ENCODE results near the gene EIF3L. TPM values are rescaled to one million over a fixed set of nuclear protein-coding genes. Genes with fewer than 3 reads are reported as not detected.

EIF3L gene
- total RNA-seq, 2 donors from 2014 or later = 193 to 284 TPM

DNA sequence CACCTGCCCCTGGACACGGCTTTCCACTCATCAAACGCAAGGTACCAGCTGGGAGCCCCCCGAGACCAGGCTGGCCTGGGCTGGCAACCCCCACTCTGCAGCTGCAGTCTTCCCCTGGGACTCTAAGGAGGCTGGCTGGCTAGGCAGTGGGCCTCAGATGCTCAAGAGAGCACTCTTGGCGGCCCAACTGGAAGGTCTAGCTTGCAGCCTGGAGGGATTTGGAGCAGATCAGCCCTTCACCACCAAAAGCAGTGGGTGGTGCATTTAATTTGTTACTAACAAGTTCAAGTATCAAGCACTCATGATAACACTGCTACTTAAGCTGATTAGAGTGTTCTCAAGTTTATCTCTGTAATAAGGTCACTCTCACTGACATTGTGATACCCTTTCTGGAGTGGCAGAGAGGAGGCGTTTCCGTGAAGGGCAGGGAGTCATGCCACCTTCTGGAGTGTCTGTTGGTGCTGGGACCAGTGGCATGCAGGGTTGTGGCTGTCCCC lies 82.7 kb downstream of the EIF3L start:
- no peaks in the 10 kb centered on the region for H3K9me3 ChIP-seq
- TF ChIP-seq, protein P1, sequence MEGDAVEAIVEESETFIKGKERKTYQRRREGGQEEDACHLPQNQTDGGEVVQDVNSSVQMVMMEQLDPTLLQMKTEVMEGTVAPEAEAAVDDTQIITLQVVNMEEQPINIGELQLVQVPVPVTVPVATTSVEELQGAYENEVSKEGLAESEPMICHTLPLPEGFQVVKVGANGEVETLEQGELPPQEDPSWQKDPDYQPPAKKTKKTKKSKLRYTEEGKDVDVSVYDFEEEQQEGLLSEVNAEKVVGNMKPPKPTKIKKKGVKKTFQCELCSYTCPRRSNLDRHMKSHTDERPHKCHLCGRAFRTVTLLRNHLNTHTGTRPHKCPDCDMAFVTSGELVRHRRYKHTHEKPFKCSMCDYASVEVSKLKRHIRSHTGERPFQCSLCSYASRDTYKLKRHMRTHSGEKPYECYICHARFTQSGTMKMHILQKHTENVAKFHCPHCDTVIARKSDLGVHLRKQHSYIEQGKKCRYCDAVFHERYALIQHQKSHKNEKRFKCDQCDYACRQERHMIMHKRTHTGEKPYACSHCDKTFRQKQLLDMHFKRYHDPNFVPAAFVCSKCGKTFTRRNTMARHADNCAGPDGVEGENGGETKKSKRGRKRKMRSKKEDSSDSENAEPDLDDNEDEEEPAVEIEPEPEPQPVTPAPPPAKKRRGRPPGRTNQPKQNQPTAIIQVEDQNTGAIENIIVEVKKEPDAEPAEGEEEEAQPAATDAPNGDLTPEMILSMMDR (IDR thresholded peaks at IDR 0.05) = no peak
- H3K36me3 ChIP-seq = peaks cover 40% of the 10 kb centered on the region
- H3K4me1 ChIP-seq = peaks cover 0 to 29% of the 10 kb centered on the region in 2 donors
- no peak overlapping the region for H3K27ac ChIP-seq
- no peaks in the 10 kb centered on the region for H3K27me3 ChIP-seq
- H3K4me3 ChIP-seq = no peak overlapping the region
- no peak for DNase-seq (ENCODE audit: low spot score)

DNA sequence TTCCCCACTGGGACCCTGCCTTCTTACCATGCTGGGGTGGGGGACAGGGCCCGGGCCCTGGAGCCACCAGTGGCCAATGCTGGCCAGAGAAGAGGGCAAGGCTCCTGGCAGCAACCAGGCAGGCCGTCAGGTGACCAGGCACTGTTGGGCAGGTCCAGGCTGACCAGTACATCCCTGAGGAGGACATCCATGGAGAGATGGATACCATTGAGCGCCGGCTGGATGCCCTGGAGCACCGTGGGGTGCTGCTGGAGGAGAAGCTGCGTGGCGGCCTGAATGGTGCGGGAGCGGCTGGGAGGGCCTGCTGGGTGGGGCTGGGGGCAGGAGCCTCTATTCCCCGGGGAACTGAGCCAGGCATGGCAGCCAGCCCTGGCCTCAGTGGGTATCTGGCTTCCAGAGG lies 83.2 kb downstream of the EIF3L start:
- H3K4me1 ChIP-seq = peaks cover 0 to 29% of the 10 kb centered on the region in 2 donors
- H3K27me3 ChIP-seq = no peaks in the 10 kb centered on the region
- H3K9me3 ChIP-seq = no peaks in the 10 kb centered on the region
- H3K36me3 ChIP-seq = peaks cover 36% of the 10 kb centered on the region
- no peak overlapping the region for H3K4me3 ChIP-seq
- H3K27ac ChIP-seq = no peak overlapping the region
- TF ChIP-seq, protein P1 (IDR thresholded peaks at IDR 0.05) = no peak
- DNase-seq (ENCODE audit: low spot score) = no peak

DNA sequence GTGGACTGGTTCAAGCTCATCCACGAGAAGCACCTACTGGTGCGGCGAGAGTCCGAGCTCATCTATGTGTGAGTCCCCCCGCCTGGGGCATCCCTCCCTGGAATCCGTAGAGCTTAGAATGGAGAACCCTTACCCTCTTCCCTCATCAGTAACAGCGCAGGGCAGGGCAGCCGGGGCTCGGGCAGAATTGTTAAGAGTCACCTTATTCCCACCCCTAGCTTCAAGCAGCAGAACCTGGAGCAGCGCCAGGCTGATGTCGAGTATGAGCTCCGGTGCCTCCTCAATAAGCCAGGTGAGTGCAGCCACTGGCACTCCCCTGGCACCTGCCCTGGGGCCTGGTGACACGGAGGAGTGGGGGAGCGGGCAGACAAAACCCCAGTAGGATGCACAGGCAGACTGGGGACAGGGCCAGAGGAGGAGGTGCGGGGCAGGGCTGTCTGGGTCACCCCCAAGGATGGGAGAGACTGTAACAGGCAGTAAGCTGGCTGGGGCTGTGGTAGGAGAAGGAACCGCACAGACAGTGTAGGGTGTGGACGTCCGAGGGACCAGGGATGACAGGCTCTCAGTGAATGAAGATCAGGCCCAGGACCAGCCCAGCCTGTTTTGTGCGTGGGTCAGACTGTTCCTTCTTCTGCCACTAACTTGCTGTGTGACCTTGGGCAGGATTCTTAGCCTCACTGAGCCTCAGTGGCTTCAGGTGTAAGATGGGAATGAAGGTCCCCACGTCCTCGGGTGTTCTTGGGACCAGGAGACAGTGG lies 83.8 kb downstream of the EIF3L start:
- peak overlapping the region; percentile 36 to 58 for H3K27ac ChIP-seq
- peaks cover 36% of the 10 kb centered on the region for H3K36me3 ChIP-seq
- TF ChIP-seq, protein P1 (IDR thresholded peaks at IDR 0.05) = no peak
- H3K4me3 ChIP-seq = no peak overlapping the region
- H3K9me3 ChIP-seq = no peaks in the 10 kb centered on the region
- DNase-seq (ENCODE audit: low spot score) = no peak
- H3K27me3 ChIP-seq = no peaks in the 10 kb centered on the region
- peaks cover 0 to 29% of the 10 kb centered on the region in 2 donors for H3K4me1 ChIP-seq

GRCh38 chr22:37933711-37934376 lies 84.6 kb downstream of the EIF3L start:
- H3K4me3 ChIP-seq = no peak overlapping the region
- H3K36me3 ChIP-seq = peaks cover 28% of the 10 kb centered on the region
- peaks cover 0 to 29% of the 10 kb centered on the region in 2 donors for H3K4me1 ChIP-seq
- TF ChIP-seq, protein P1 (IDR thresholded peaks at IDR 0.05) = peak; percentile 90 to 96
- peak overlapping the region; percentile 36 to 58 for H3K27ac ChIP-seq
- H3K27me3 ChIP-seq = no peaks in the 10 kb centered on the region
- H3K9me3 ChIP-seq = no peaks in the 10 kb centered on the region
- peak; percentile 91 for DNase-seq (ENCODE audit: low spot score)

MicroRNA genes within 50 kb of the gene (microRNA counts, 767-probe panel; counts per million panel counts)
- microRNA hsa-miR-658 (0 to 697 counts per million in 2 donors), microRNA hsa-miR-659-3p (0 to 961 counts per million in 2 donors)

Small RNA genes lying within 50 kb of the gene (microRNA-seq; reads per million reads assigned to microRNA genes)
- 0 to 0.71 reads per million in 2 donors for gene MIR659 (ENCODE audit: borderline number of aligned reads in 2 of 2, borderline replicate concordance in 1 of 2)

Other genes starting within 250 kb of the EIF3L start
- gene GGA1, start 240.6 kb upstream of the EIF3L start, total RNA-seq = 10 to 100 TPM; 17.7 to 29.0 TPM
- 1 to 10 TPM; 1.5 to 4.0 TPM for gene SH3BP1, start 209.8 kb upstream of the EIF3L start, total RNA-seq
- 10 to 100 TPM; 15.7 to 32.0 TPM for gene PDXP, start 190.7 kb upstream of the EIF3L start, total RNA-seq
- gene LGALS1, start 173.8 kb upstream of the EIF3L start, total RNA-seq = 1,000 to 10,000 TPM in 1 of 2 donors, 100 to 1,000 TPM in 1; 584 to 1,958 TPM
- 10 to 100 TPM; 17.8 to 24.7 TPM for gene NOL12, start 163.1 kb upstream of the EIF3L start, total RNA-seq
- 100 to 1,000 TPM; 108 to 118 TPM for gene TRIOBP, start 152.4 kb upstream of the EIF3L start, total RNA-seq
- gene GCAT, start 41.5 kb upstream of the EIF3L start, total RNA-seq = 10 to 100 TPM; 15.7 to 34.2 TPM
- gene GALR3, start 26.0 kb upstream of the EIF3L start, total RNA-seq = not detected
- 10 to 100 TPM; 17.8 to 18.5 TPM for gene ANKRD54, start 5.1 kb upstream of the EIF3L start, total RNA-seq
- gene MICALL1, start 56.9 kb downstream of the EIF3L start, total RNA-seq = 10 to 100 TPM; 16.9 TPM
- gene C22orf23, start 104.2 kb downstream of the EIF3L start, total RNA-seq = under 1 TPM in 1 of 2 donors, not detected in 1; 0.39 TPM
- 10 to 100 TPM; 53.2 to 62.1 TPM for gene POLR2F, start 104.3 kb downstream of the EIF3L start, total RNA-seq
- gene SOX10, start 135.1 kb downstream of the EIF3L start, total RNA-seq = 1 to 10 TPM; 1.5 to 7.0 TPM
- 10 to 100 TPM; 33.1 to 36.0 TPM for gene PICK1, start 208.0 kb downstream of the EIF3L start, total RNA-seq
- under 1 TPM in 1 of 2 donors, not detected in 1; 0.28 TPM for gene SLC16A8, start 234.8 kb downstream of the EIF3L start, total RNA-seq